Measurements from ENCODE around the gene FHAD1.

Gene FHAD1

DNA sequence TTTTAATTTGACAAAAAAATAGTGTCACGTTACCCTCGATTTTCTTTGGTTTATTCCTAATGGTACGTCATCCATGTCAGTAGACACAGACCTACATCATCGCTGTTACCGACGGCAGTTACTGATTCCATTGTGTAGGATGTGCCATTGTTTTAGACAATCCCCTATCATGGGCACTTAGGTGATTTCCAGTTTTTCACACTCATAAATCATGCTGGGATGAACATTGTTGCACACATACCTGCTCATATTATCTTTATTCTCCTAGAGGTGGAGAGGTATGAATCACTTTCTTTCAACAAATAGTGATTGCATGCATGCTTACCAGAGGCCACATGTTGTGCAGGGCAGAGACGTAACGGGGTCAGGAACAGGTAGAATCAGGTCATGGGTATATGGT is 83.0 kb downstream of the FHAD1 start:
- no peak for DNase-seq

- no peak for DNase-seq
Observed at GRCh38 chr1:15331180-15331579, 84.2 kb downstream of the FHAD1 start.

DNA sequence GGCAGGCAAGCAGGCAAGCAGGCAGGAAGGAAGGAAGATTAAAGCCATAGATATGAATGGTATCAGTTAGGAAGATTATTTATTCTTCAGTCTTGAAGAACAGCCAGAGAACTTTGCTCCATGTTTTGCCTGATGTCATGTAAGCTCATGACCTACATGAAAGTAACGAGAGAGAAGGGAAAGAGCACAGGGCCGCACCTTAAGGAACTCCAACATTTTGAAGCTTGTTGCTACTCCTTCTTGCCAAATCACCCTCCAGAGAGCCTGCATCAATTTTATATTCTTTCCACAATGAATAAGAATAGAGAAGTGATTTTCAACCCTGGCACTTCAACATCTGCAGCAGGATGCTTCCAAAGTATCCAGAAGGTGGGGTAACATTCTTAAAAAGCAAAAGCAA is 84.7 kb downstream of the FHAD1 start:
- DNase-seq = no peak

GRCh38 chr1:15332525-15332924 is 85.5 kb downstream of the FHAD1 start:
- DNase-seq = no peak

GRCh38 chr1:15332952-15333715 is 86.1 kb downstream of the FHAD1 start:
- DNase-seq = no peak

- no peak for DNase-seq
Observed at GRCh38 chr1:15334995-15335394, 88.0 kb downstream of the FHAD1 start.

- DNase-seq = no peak
Observed at GRCh38 chr1:15336866-15337265, 89.8 kb downstream of the FHAD1 start.

DNA sequence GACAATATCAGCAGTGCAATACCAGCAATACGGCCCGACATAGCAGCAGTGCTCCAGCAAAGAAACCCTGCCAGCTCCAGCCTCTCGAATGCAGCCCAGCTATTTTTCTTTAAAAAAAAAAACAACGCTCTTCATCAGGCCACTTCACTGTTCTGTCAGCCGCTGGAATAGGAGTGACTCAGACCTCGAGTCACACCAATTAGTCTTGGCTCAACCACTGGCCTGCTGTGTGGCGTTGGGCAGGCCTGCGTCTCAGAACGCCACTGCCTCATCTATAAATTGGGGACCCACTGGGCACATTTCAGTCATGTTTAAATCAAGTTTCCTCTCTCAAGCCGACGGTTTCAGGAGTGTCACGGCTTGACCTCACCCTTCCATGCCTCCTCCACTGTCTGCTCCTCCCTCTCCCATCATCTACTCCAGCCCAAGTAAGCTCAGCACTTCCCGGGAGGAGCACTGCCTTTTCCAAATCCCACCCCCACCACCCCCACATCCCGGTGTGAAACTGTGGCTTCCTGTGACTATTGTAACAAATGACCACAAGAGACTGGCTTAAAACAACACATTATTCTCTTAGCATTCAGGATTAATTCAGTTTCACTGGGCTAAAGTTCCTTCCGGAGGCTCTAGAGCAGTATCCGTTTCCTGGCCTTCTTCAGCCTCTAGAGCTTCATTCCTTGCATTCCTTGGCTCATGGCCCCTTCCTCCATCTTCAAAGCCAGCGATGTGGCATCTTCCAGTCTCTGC is 90.8 kb downstream of the FHAD1 start:
- no peak for DNase-seq

DNA sequence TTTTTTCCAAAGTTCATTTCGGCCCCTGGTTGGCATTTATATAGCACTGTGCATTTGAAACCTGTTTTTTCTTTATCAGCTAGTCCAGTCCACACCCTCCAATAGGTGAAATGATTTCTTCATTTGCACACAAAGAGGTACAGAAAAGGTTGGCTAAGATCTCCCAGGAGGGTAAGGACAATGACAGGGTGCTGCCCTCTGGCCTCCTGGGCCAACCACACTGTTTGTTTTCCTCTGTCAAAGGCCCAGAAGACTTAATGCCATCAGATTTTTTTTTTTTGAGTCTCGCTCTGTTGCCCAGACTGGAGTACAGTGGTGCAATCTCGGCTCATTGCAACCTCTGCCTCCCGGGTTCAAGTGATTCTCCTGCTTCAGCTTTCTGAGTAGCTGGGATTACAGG is 92.5 kb downstream of the FHAD1 start:
- no peak for DNase-seq

GRCh38 chr1:15341228-15341627 is 94.2 kb downstream of the FHAD1 start:
- no peak for DNase-seq

DNA sequence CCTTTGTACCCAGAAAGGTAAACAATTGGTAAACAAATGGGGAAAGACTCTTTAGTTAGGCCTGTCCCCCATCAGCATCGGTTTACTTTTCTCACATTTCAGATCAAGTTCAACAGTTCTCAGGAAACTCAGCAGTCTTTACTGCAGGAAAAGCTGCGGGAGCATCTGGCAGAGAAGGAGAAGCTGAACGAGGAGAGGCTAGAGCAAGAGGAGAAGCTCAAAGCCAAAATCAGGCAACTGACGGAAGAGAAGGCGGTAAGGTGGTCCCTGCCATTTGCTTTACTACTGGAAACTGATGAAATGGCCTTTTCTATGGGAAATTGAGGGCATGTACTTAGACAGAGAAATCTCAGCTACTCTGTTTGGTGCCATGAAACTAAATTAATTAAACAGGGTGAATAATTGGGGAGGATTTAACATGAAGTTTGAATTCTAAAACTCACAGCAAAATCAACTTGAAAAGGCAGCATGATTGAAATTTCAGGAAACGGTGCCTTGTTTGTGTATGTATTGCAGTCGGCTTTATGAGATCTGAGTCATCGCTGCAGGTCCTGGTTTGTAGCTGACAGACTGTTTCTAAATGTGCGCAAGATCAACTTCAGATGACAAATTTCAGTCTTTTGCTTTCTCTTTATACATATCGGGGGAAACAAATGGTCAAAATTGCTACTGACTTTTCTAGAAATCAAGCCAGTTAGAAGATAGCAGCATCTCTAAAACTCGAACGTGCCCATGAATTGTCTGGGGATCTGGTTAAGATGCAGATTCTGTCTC is 94.8 kb downstream of the FHAD1 start:
- no peak for DNase-seq

- DNase-seq = no peak
Observed at GRCh38 chr1:15342408-15342967, 95.5 kb downstream of the FHAD1 start.

DNA sequence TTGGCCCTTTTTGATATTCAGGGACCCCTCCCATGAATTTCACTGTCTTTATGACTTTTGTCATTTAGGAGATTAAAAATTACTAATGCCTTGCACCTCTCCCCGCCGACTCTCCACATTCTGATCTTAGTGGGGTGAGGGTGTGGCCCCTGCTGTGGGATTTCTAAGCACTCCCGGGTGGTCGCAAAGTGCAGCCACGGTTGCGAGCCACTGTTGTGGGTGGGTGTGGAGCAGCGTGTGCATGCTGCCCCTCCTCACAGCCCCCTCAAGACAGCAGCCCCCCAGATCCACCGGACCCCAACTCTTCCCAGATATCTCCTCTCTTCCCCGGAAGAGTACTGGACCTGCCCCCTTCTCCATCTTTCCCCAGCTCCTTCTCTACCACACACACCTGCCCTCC is 96.1 kb downstream of the FHAD1 start:
- no peak for DNase-seq

DNA sequence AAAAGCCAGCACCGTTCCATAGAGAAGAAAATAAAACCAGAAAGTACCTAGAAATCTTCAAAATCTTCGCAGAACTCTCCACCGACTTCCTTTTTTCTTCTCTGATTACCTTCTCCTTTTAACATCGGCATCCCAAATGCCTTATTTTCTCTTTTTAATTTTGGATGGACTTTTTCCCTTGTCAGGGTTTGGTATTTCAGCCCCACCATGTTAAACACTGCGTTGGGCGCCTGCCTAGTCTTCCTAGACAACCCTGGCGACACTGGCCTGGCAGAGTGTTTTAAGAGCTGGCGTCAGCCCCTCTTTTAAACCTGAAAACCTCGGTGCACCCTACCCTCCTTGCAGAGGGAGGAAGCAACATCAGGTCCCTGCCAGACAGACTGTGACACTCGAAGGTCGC is 96.7 kb downstream of the FHAD1 start:
- peak; percentile 26 for DNase-seq

GRCh38 chr1:15344380-15344779 is 97.4 kb downstream of the FHAD1 start:
- DNase-seq = no peak

- no peak for DNase-seq
Observed at GRCh38 chr1:15344800-15345704, 98.0 kb downstream of the FHAD1 start.

- peak; percentile 37 for DNase-seq
Observed at GRCh38 chr1:15345705-15346345, 98.8 kb downstream of the FHAD1 start.

DNA sequence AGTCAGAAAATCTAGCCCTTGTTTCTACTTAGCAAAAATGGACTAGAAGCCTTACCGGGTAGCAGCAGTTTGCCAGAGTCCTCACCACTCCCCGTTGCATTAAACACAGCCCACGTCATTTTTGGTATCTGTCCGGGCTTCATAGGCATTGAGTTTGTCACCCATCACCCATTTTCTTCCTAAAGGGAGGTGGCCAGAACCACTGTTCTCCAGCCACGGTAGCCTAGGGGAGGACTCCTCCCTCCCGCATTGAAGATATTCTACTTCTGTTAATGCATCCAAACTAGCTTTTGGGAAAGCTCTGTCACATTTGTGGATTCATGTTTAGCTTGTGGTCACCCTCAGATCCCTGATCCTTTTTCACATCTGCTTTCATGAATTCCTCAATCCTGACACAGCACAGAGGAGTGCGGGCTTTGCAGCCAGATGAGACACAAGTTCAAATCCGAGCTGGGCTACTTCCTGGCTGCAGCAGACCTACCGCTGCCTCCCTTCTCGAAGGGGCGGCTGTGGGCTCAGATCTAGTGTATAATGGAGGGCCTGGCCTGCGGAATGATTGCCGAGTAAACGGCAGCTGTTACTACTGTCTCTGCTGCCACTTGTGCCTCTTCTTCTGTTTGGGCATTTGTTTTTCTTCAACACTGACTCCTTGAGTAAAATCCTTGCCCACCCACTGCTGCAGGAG is 99.5 kb downstream of the FHAD1 start:
- DNase-seq = no peak

DNA sequence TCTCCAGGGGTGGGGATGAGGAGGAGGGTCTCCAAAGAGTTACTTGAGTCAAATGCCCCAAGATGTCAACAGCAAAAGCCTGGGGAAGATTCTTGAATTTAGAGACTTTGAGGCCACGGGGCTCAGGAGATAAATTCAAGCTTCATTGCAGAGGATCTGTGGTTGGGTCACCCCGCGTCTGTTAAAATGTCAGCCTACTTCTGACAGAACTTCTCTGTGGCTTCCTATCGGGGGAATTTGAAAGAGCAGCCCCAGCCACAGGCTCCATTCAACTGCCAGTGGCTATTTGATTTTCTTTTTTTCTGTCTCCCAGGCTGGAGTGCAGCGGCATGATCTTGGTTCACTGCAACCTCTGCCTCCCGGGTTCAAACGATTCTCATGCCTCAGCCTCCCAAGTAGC is 100.2 kb downstream of the FHAD1 start:
- no peak for DNase-seq

DNA sequence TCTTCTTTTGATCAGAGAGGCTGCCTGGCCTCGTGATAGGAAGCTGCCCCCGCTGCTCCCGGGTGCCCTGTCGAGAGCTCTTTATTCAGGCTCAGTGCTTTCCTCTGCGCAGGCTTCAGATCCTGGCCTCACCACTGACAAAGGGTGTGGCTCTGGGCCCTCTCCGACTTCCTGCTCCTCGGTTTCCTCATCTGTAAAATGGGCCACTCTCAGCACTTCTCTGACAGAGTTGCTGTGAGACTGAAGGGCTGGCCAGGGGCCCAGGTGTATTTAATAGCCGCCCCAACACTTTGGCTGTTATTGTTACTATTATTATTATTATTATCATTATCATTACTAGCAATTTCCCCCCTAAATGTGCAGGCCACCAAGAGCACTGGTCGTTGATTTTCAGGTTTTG is 101.6 kb downstream of the FHAD1 start:
- DNase-seq = no peak

DNA sequence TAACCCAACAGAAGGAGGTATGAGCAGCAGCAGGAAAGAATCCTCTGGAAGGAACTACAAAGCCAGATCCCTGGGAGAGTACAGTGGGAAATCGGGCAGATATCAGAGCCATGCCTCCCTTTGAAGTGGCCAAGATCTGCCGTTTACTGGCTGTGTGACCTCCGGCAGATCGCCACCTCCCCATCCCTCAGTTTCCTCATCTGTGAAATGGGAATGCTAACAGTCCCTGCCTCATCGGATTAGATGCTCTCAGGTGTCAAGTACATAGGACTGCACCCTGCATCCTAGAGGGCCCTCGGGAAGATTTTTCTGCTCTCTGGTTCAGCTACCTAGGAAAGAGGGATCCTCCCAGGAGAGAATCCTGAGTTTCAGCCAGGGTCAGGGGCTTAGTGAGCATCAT is 102.1 kb downstream of the FHAD1 start:
- DNase-seq = no peak
